ENCODE results near the gene BCAS1. TPM values are rescaled to one million over a fixed set of nuclear protein-coding genes. Genes with fewer than 3 reads are reported as not detected.

Gene BCAS1
- total and polyA plus RNA-seq, 10 of the 15 experiments (the other 5 are each of a cell fraction or from before 2014, with no cell fraction given), result 0.21 to 1.4 (median 0.55) TPM

DNA sequence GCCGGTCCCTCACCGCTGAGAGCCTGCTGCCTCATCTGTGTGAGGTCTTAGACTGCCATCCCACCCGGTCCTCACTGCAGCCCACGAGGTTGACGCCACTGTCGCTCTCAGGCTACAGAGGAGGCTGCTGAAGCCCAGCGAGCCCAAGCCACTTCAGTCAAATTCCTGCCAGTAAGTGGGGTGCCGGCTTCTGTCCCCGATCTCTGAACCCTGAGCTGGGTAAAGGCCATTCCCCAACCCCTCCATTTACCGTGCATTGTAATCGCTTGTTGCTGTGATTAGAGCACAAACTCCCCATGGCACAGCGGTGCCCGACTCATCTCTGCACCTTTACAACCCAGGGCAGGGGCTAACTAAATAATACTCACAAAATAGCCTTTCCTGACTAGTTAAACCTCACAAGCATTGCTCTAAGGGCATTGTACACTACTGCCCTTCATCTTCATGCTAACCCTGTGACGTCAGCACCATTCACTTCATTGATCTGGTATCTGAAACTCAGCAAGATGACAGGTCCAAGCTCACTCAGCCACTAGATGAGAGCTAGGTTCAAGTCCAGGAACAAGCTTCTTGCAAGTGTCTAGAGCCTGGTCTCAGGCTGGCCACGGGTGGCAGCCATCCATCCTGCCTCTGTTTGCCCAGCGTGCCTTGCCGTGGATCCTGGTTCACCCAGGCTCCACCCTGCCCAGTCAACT is 122.7 kb downstream of the BCAS1 start:
- no peaks in the 10 kb centered on the region for H4K20me1 ChIP-seq (ENCODE audit: control insufficient read depth, insufficient read depth)
- no peaks in the 10 kb centered on the region for H3K27me3 ChIP-seq (replicated peaks in 1 of 2; ENCODE audit: control insufficient read depth in 2 of 2, insufficient read depth in 2 of 2, low read length in 1 of 2)
- ChIA-PET CTCF (interaction anchor here (0.6 to 4.8 kb wide), 4 partner anchors 8 to 535 kb away, joined by 3 to 53 read pairs (median 4); no protein-coding TSS in a partner anchor), SMC1A (ENCODE audit: uncharacterized antibody, unreplicated experiment) (interaction anchor here (1.0 to 5.7 kb wide), 7 partner anchors 8 to 535 kb away, joined by 3 to 48 read pairs (median 4); partner anchors contain the start of gene PFDN4), RAD21 (ENCODE audit: unreplicated experiment) (interaction anchor here (0.8 to 1.8 kb wide), 3 partner anchors 113 to 535 kb away, joined by 3 to 4 read pairs (median 3); no protein-coding TSS in a partner anchor), POLR2A (no interaction called here)
- H3K79me2 ChIP-seq (ENCODE audit: control insufficient read depth, insufficient read depth, low read length), result no peaks in the 10 kb centered on the region
- no peak overlapping the region for H3K4me3 ChIP-seq
- BruUV-seq (replicated peaks), result no TSS peak
- no peaks in the 10 kb centered on the region for H3K36me3 ChIP-seq (ENCODE audit: control insufficient read depth in 2 of 2, insufficient read depth in 2 of 2, low read length in 1 of 2)
- 96% methylated on average over 17 of the region's 17 CpGs for WGBS (ENCODE audit: insufficient coverage, insufficient replicate concordance, low lambda C conversion rate, missing lambda C conversion rate)
- intact Hi-C loops (cut with micrococcal nuclease; ENCODE audit: unreplicated experiment), result no loop called here
- H3K4me1 ChIP-seq (ENCODE audit: control insufficient read depth, insufficient read depth, low read length), result peaks cover 27% of the 10 kb centered on the region
- TF ChIP-seq NR2C2 (IDR thresholded peaks at IDR 0.05; ENCODE audit: borderline replicate concordance, control insufficient read depth, insufficient read length, low read depth) (no peak), MEF2B (IDR thresholded peaks at IDR 0.05; ENCODE audit: partially characterized antibody, poor library complexity, severe bottlenecking) (no peak), NFXL1 (IDR thresholded peaks at IDR 0.05; ENCODE audit: borderline replicate concordance) (0 out of 2 replicates have a peak, but pooled peaks have one; percentile 51)
- FAIRE-seq, result no peak
- H3K4me2 ChIP-seq (ENCODE audit: control insufficient read depth, insufficient read depth), result no peak overlapping the region
- no peak overlapping the region for H2AFZ ChIP-seq (ENCODE audit: control insufficient read depth, low read depth, low read length)
- H3K9ac ChIP-seq (ENCODE audit: control insufficient read depth, insufficient read depth, low read length), result no peak overlapping the region
- no peak for DNase-seq (ENCODE audit: low read depth, low spot score)
- no peak for ATAC-seq
- no peak overlapping the region for H3K27ac ChIP-seq (ENCODE audit: control insufficient read depth, insufficient read depth)
- in situ Hi-C loops (cut with MboI), result loop anchor here (5.0 kb wide), 1 partner anchor 250 kb away; no protein-coding TSS in a partner anchor
- peaks cover 4% of the 10 kb centered on the region; the same call in 2 of the 3 replicates for H3K9me3 ChIP-seq (replicated peaks; ENCODE audit: control insufficient read depth, insufficient read depth, low read length)

DNA sequence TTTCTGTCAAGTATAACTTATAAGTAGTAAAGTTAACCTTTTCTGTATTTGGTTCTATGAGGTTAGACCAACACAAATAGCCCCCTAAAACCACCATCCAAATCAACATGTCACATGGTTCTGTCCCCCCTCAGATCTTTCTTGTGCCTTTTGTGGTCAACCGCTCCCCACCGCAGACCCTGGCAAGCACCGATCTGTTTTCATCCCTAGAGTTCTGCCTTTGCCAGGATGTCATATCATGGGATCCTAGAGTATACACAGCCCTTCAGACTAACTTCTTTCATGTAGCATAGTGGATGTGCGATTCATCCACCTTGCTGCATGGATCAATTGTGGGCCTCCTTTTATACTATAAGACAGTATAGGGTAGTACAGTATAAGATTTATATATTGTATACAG is 124.3 kb downstream of the BCAS1 start:
- no peak for FAIRE-seq
- Histone ChIP-seq H3K4me1 (ENCODE audit: control insufficient read depth, insufficient read depth, low read length) (peaks cover 39% of the 10 kb centered on the region), H2AFZ (ENCODE audit: control insufficient read depth, low read depth, low read length) (no peak overlapping the region), H3K79me2 (ENCODE audit: control insufficient read depth, insufficient read depth, low read length) (no peaks in the 10 kb centered on the region; the same call in none of the 2 replicates), H3K4me2 (ENCODE audit: control insufficient read depth, insufficient read depth) (no peak overlapping the region), H3K36me3 (ENCODE audit: control insufficient read depth in 2 of 2, insufficient read depth in 2 of 2, low read length in 1 of 2) (no peaks in the 10 kb centered on the region), H3K4me3 (no peak overlapping the region), H3K9ac (ENCODE audit: control insufficient read depth, insufficient read depth, low read length) (no peak overlapping the region), H3K27me3 (replicated peaks in 1 of 2; ENCODE audit: control insufficient read depth in 2 of 2, insufficient read depth in 2 of 2, low read length in 1 of 2) (no peaks in the 10 kb centered on the region), H3K9me3 (replicated peaks; ENCODE audit: control insufficient read depth, insufficient read depth, low read length) (no peaks in the 10 kb centered on the region; the same call in 2 of the 3 replicates), H4K20me1 (ENCODE audit: control insufficient read depth, insufficient read depth) (no peaks in the 10 kb centered on the region), H3K27ac (ENCODE audit: control insufficient read depth, insufficient read depth) (no peak overlapping the region)
- TF ChIP-seq NFXL1 (IDR thresholded peaks at IDR 0.05; ENCODE audit: borderline replicate concordance), result peak; percentile 30; the same call in 1 of the 2 replicates
- 0 out of 4 replicates have a peak, but pooled peaks of 1 of the 2 experiments have one; percentile 87 for TF ChIP-seq ETV6 (conservative IDR thresholded peaks at IDR 0.05 in 1 of 2, IDR thresholded peaks at IDR 0.05 in 1 of 2; ENCODE audit: borderline replicate concordance in 1 of 2, low read depth in 1 of 2)
- TF ChIP-seq, protein P1, sequence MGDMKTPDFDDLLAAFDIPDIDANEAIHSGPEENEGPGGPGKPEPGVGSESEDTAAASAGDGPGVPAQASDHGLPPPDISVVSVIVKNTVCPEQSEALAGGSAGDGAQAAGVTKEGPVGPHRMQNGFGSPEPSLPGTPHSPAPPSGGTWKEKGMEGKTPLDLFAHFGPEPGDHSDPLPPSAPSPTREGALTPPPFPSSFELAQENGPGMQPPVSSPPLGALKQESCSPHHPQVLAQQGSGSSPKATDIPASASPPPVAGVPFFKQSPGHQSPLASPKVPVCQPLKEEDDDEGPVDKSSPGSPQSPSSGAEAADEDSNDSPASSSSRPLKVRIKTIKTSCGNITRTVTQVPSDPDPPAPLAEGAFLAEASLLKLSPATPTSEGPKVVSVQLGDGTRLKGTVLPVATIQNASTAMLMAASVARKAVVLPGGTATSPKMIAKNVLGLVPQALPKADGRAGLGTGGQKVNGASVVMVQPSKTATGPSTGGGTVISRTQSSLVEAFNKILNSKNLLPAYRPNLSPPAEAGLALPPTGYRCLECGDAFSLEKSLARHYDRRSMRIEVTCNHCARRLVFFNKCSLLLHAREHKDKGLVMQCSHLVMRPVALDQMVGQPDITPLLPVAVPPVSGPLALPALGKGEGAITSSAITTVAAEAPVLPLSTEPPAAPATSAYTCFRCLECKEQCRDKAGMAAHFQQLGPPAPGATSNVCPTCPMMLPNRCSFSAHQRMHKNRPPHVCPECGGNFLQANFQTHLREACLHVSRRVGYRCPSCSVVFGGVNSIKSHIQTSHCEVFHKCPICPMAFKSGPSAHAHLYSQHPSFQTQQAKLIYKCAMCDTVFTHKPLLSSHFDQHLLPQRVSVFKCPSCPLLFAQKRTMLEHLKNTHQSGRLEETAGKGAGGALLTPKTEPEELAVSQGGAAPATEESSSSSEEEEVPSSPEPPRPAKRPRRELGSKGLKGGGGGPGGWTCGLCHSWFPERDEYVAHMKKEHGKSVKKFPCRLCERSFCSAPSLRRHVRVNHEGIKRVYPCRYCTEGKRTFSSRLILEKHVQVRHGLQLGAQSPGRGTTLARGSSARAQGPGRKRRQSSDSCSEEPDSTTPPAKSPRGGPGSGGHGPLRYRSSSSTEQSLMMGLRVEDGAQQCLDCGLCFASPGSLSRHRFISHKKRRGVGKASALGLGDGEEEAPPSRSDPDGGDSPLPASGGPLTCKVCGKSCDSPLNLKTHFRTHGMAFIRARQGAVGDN (IDR thresholded peaks at IDR 0.05), result no peak
- no peak for DNase-seq (ENCODE audit: low read depth, low spot score)
- intact Hi-C loops (cut with micrococcal nuclease; ENCODE audit: unreplicated experiment), result no loop called here
- ATAC-seq, result no peak
- ChIA-PET CTCF (interaction anchor here (1.2 to 2.4 kb wide), 2 partner anchors 11 to 117 kb away, joined by 7 to 19 read pairs; no protein-coding TSS in a partner anchor), POLR2A (no interaction called here), RAD21 (ENCODE audit: unreplicated experiment) (no interaction called here), SMC1A (ENCODE audit: uncharacterized antibody, unreplicated experiment) (no interaction called here)
- BruUV-seq (replicated peaks), result no TSS peak
- WGBS (ENCODE audit: insufficient coverage, insufficient replicate concordance, low lambda C conversion rate, missing lambda C conversion rate), result 95% methylated on average over 4 of the region's 4 CpGs
- in situ Hi-C loops (cut with MboI), result loop anchor here (5.0 kb wide), 1 partner anchor 251 kb away; no protein-coding TSS in a partner anchor
